ENCODE results near the gene NPEPL1. TPM values are rescaled to one million over a fixed set of nuclear protein-coding genes. Genes with fewer than 3 reads are reported as not detected.
"Not testable (repeated sequence)": the region's sequence is repeated elsewhere in the genome, so short reads cannot be mapped to it uniquely, and the experiment has no call there.

NPEPL1 gene
- total and polyA plus RNA-seq, 2 donors (not counting 3 experiments of a cell fraction or from before 2014, with no cell fraction given) = 22.5 to 40.8 TPM

GRCh38 chr20:58647796-58648501 lies 44.7 kb upstream of the NPEPL1 start:
- CTCF ChIA-PET = interaction anchor here (0.7 to 3.3 kb wide), 13 partner anchors 9 to 362 kb away, joined by 3 to 32 read pairs (median 4); no protein-coding TSS in a partner anchor
- Histone ChIP-seq H3K9me1 (replicated peaks; ENCODE audit: control insufficient read depth, extremely low read depth, insufficient read depth, low read length) (no peaks in the 10 kb centered on the region), H3K9me3 (replicated peaks; ENCODE audit: control insufficient read depth, insufficient read depth, low read length) (no peaks in the 10 kb centered on the region), H3K4me2 (ENCODE audit: insufficient read depth, low read length) (no peak overlapping the region), H3K27ac (ENCODE audit: insufficient read depth, low read depth, low read length) (no peak overlapping the region), H4K20me1 (replicated peaks; ENCODE audit: control insufficient read depth, extremely low read depth, insufficient read depth, low read length) (no peaks in the 10 kb centered on the region), H3K79me2 (ENCODE audit: control insufficient read depth, insufficient read depth, low read length) (peaks cover 19% of the 10 kb centered on the region), H3K27me3 (ENCODE audit: control insufficient read depth in 2 of 2, insufficient read depth in 2 of 2, low read length in 2 of 2) (no peaks in the 10 kb centered on the region), H3K36me3 (ENCODE audit: control insufficient read depth in 2 of 2, extremely low read depth in 1 of 2, insufficient read depth in 2 of 2, low read length in 2 of 2) (no peaks in the 10 kb centered on the region), H3K9ac (replicated peaks; ENCODE audit: extremely low read depth, insufficient read depth, low read length) (no peak overlapping the region), H3K4me3 (replicated peaks in 1 of 3; ENCODE audit: insufficient read depth in 1 of 3, low read depth in 1 of 3, low read length in 3 of 3) (no peak overlapping the region), H2AFZ (ENCODE audit: low read depth, low read length) (no peak overlapping the region), H3K4me1 (ENCODE audit: control insufficient read depth, extremely low read depth, insufficient read depth, low read length) (peaks cover 21% of the 10 kb centered on the region)
- peak; percentile 83 for DNase-seq (ENCODE audit: low read depth, low spot score)
- dilution Hi-C loops (cut with MboI; ENCODE audit: extremely low pct_ligation_motif_present, low sequenced_read_pairs) (no loop called here), intact Hi-C loops (cut with micrococcal nuclease) (no loop called here)
- TF ChIP-seq FOS (IDR thresholded peaks at IDR 0.05; ENCODE audit: borderline replicate concordance, insufficient read depth, low read length) = peak; percentile 58
- no peak for TF ChIP-seq JUN (IDR thresholded peaks at IDR 0.05; ENCODE audit: borderline replicate concordance, insufficient read depth, insufficient read length, low read depth)
- BruUV-seq (replicated peaks) = no TSS peak
- POLR2A ChIA-PET = interaction anchor here (0.6 kb wide), 1 partner anchor 253 kb away, joined by 5 read pairs; no protein-coding TSS in a partner anchor
- FAIRE-seq = no peak

DNA sequence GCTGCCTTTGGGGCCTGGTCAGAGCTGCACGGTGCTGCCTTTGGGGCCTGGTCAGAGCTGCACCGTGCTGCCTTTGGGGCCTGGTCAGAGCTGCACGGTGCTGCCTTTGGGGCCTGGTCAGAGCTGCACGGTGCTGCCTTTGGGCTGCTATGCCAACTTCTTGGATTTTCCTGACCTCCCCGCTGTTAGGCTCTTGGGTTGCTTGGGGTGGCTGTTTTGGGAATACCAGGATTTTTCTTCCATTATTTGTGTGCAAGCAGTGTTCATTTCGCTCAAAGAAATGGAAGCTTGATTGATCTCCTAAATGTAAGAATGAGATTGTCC lies 44.1 kb upstream of the NPEPL1 start:
- H3K9ac ChIP-seq (replicated peaks; ENCODE audit: extremely low read depth, insufficient read depth, low read length); FAIRE-seq; H3K27ac ChIP-seq (ENCODE audit: insufficient read depth, low read depth, low read length); H3K4me3 ChIP-seq (replicated peaks in 1 of 3; ENCODE audit: insufficient read depth in 1 of 3, low read depth in 1 of 3, low read length in 3 of 3); DNase-seq (ENCODE audit: low read depth, low spot score); H2AFZ ChIP-seq (ENCODE audit: low read depth, low read length); H3K4me2 ChIP-seq (ENCODE audit: insufficient read depth, low read length); dilution Hi-C loops (cut with MboI; ENCODE audit: extremely low pct_ligation_motif_present, low sequenced_read_pairs); H3K36me3 ChIP-seq (ENCODE audit: control insufficient read depth in 2 of 2, extremely low read depth in 1 of 2, insufficient read depth in 2 of 2, low read length in 2 of 2); BruUV-seq (replicated peaks); H3K9me1 ChIP-seq (replicated peaks; ENCODE audit: control insufficient read depth, extremely low read depth, insufficient read depth, low read length); H4K20me1 ChIP-seq (replicated peaks; ENCODE audit: control insufficient read depth, extremely low read depth, insufficient read depth, low read length); H3K27me3 ChIP-seq (ENCODE audit: control insufficient read depth in 2 of 2, insufficient read depth in 2 of 2, low read length in 2 of 2); H3K9me3 ChIP-seq (replicated peaks; ENCODE audit: control insufficient read depth, insufficient read depth, low read length); intact Hi-C loops (cut with micrococcal nuclease): not testable (repeated sequence)
- ChIA-PET CTCF (interaction anchor here (0.8 to 3.3 kb wide), 12 partner anchors 9 to 203 kb away, joined by 3 to 32 read pairs (median 4); no protein-coding TSS in a partner anchor), POLR2A (interaction anchor here (0.6 kb wide), 1 partner anchor 254 kb away, joined by 5 read pairs; no protein-coding TSS in a partner anchor)
- Histone ChIP-seq H3K79me2 (ENCODE audit: control insufficient read depth, insufficient read depth, low read length) (peaks cover 24% of the 10 kb centered on the region), H3K4me1 (ENCODE audit: control insufficient read depth, extremely low read depth, insufficient read depth, low read length) (peaks cover 27% of the 10 kb centered on the region)

All from endothelial cell of umbilical vein (primary cell).